IMR-90 (cell line): ENCODE data around the gene PPFIA2. TPM values are rescaled to one million over a fixed set of nuclear protein-coding genes. Genes with fewer than 3 reads are reported as not detected.
A peak's percentile ranks its signal among the peaks of the same experiment; 100 is the strongest.

Experiments
- ATAC-seq: fragments of 200-7000 bp; cut with Tn5 transposase; 2 replicates; pipeline ENCODE4 v1.9.1; 2020; ENCODE audit warnings: low read depth, mild to moderate bottlenecking, moderate library complexity
- BruUV-seq: library from RNA; stranded (reverse); fragments of 400-500 nt; replicated peaks from 2 replicates; lab custom pipeline; 2021; lab: Mats Ljungman, UMichigan
- CTCF ChIA-PET: fragments of 300-600 bp; formaldehyde crosslinking; extraction: SDS; loops from one replicate; lab custom pipeline; 2021; ENCODE audit warnings: antibody characterized with exemption; lab: Yijun Ruan, JAX
- POLR2A ChIA-PET: fragments of 300-600 bp; sonication (Branson Sonifier 250); formaldehyde crosslinking; loops from one replicate; lab custom pipeline; 2022; ENCODE audit warnings: antibody characterized with exemption; ENCODE audit not compliant: unreplicated experiment; lab: Charles Lee
- DNase-seq: peaks from one replicate; pipeline ENCODE4 v3.0.0; 2013
- H2AFZ ChIP-seq: replicated peaks from 2 replicates; pipeline ENCODE3; 2013; ENCODE audit warnings: low read length, mild to moderate bottlenecking; ENCODE audit not compliant: poor library complexity
- H2AK5ac ChIP-seq: 2 replicates; pipeline ENCODE4 v1.6.1; 2013; ENCODE audit warnings: low read depth, low read length, inconsistent platforms
- H2AK9ac ChIP-seq: replicated peaks from 2 replicates; pipeline ENCODE3; 2013; ENCODE audit warnings: mild to moderate bottlenecking, low read depth, low read length, moderate library complexity; ENCODE audit not compliant: poor library complexity
- H2BK120ac ChIP-seq: 2 replicates; pipeline ENCODE4 v1.6.1; 2013; ENCODE audit warnings: low read depth, low read length, inconsistent platforms
- H2BK15ac ChIP-seq: 3 replicates; pipeline ENCODE4 v1.6.1; 2013; ENCODE audit warnings: low read depth, low read length, inconsistent platforms
- H2BK20ac ChIP-seq: 2 replicates; pipeline ENCODE4 v1.6.1; 2013; ENCODE audit warnings: low read depth, mild to moderate bottlenecking, inconsistent platforms, low read length, moderate library complexity
- H2BK5ac ChIP-seq: 2 replicates; pipeline ENCODE4 v1.6.1; 2013; ENCODE audit warnings: mild to moderate bottlenecking, low read depth, low read length, inconsistent platforms; ENCODE audit not compliant: poor library complexity, severe bottlenecking
- H3K14ac ChIP-seq: replicated peaks from 2 replicates; pipeline ENCODE4 v1.6.1; 2013; ENCODE audit warnings: low read depth, low read length, inconsistent platforms
- H3K18ac ChIP-seq: 2 replicates; pipeline ENCODE4 v1.6.1; 2013; ENCODE audit warnings: low read depth, low read length, control low read depth
- H3K23ac ChIP-seq: 2 replicates; pipeline ENCODE4 v1.6.1; 2013; ENCODE audit warnings: low read depth, low read length, inconsistent platforms
- H3K27ac ChIP-seq: 2 replicates; pipeline ENCODE4 v1.5.1; 2013; ENCODE audit warnings: mild to moderate bottlenecking, control low read depth, low read length; ENCODE audit not compliant: insufficient read depth
- H3K27me3 ChIP-seq: 2 replicates; pipeline ENCODE4 v1.6.1; 2013; ENCODE audit warnings: low read length; ENCODE audit not compliant: control insufficient read depth, insufficient read depth
- H3K36me3 ChIP-seq: 2 replicates; pipeline ENCODE4 v1.6.1; 2013; ENCODE audit warnings: low read length, mixed read lengths; ENCODE audit not compliant: control insufficient read depth, insufficient read depth
- H3K4ac ChIP-seq: 2 replicates; pipeline ENCODE4 v1.6.1; 2013; ENCODE audit warnings: low read depth, low read length, inconsistent platforms
- H3K4me1 ChIP-seq: 2 replicates; pipeline ENCODE4 v1.6.1; 2013; ENCODE audit warnings: low read length, mixed read lengths; ENCODE audit not compliant: control insufficient read depth, insufficient read depth
- H3K4me2 ChIP-seq: 2 replicates; pipeline ENCODE4 v1.6.1; 2013; ENCODE audit warnings: low read depth, mild to moderate bottlenecking, control low read depth, low read length, moderate library complexity
- H3K4me3 ChIP-seq: 2 replicates; pipeline ENCODE4 v1.5.1; 2013; ENCODE audit warnings: low read depth, mild to moderate bottlenecking, control low read depth, low read length, moderate library complexity; ENCODE audit not compliant: insufficient read depth
- H3K56ac ChIP-seq: 2 replicates; pipeline ENCODE4 v1.6.1; 2013; ENCODE audit warnings: low read length, inconsistent platforms; ENCODE audit not compliant: insufficient read depth; ENCODE audit errors: extremely low read depth
- H3K79me1 ChIP-seq, 2 experiments: 2 replicates each; pipeline ENCODE4 v1.6.1; 2013; ENCODE audit warnings: low read length in 2 of 2, inconsistent platforms in 1 of 2, low read depth in 1 of 2
- H3K9ac ChIP-seq: 2 replicates; pipeline ENCODE4 v1.6.1; 2013; ENCODE audit warnings: low read depth, low read length, control low read depth
- H3K9me1 ChIP-seq: 2 replicates; pipeline ENCODE4 v1.6.1; 2013; ENCODE audit warnings: low read length, inconsistent platforms; ENCODE audit not compliant: insufficient read depth
- H3K9me3 ChIP-seq: 2 replicates; pipeline ENCODE4 v1.6.1; 2013; ENCODE audit warnings: low read length; ENCODE audit not compliant: control insufficient read depth, insufficient read depth
- H4K20me1 ChIP-seq: 2 replicates; pipeline ENCODE4 v1.6.1; 2013; ENCODE audit warnings: low read length, inconsistent platforms; ENCODE audit not compliant: insufficient read depth
- H4K5ac ChIP-seq: 2 replicates; pipeline ENCODE4 v1.6.1; 2013; ENCODE audit warnings: mild to moderate bottlenecking, low read depth, low read length, control low read depth
- H4K8ac ChIP-seq, 2 experiments: 2 replicates each; pipeline ENCODE4 v1.6.1; 2013; ENCODE audit warnings: low read depth in 2 of 2, low read length in 2 of 2, control low read depth in 1 of 2, inconsistent platforms in 1 of 2
- H4K91ac ChIP-seq: 2 replicates; pipeline ENCODE4 v1.6.1; 2013; ENCODE audit warnings: low read depth, low read length, inconsistent platforms; ENCODE audit not compliant: insufficient read depth
- BHLHE40 ChIP-seq: fragments of 150-350 bp; IDR thresholded peaks from 2 replicates; pipeline ENCODE4 v1.6.1; 2016; ENCODE audit warnings: mild to moderate bottlenecking, low read depth, low read length
- CEBPB ChIP-seq: IDR thresholded peaks from 2 replicates; pipeline ENCODE4 v1.6.1; 2012; ENCODE audit warnings: low read depth, low read length, improper control_type of control experiment
- CTCF ChIP-seq: conservative IDR thresholded peaks from 2 replicates; pipeline ENCODE4 v1.5.1; 2012; ENCODE audit warnings: mild to moderate bottlenecking, low read depth, low read length, improper control_type of control experiment
- MAZ ChIP-seq: IDR thresholded peaks from 2 replicates; pipeline ENCODE4 v1.6.1; 2012; ENCODE audit warnings: low read depth, mild to moderate bottlenecking, low read length, improper control_type of control experiment, moderate library complexity, borderline replicate concordance
- NFE2L2 ChIP-seq: fragments of 150-350 bp; IDR thresholded peaks from 2 replicates; pipeline ENCODE4 v1.6.1; 2016; ENCODE audit warnings: low read depth, mild to moderate bottlenecking, low read length
- POLR2A ChIP-seq: IDR thresholded peaks from 2 replicates; pipeline ENCODE4 v1.6.1; 2012; ENCODE audit warnings: mild to moderate bottlenecking, low read depth, low read length
- RCOR1 ChIP-seq: IDR thresholded peaks from 2 replicates; pipeline ENCODE4 v1.6.1; 2012; ENCODE audit warnings: mild to moderate bottlenecking, low read length, improper control_type of control experiment; ENCODE audit not compliant: insufficient replicate concordance
- RFX5 ChIP-seq: IDR thresholded peaks from 2 replicates; pipeline ENCODE4 v1.8.0; 2012; ENCODE audit warnings: low read depth, mild to moderate bottlenecking, low read length, moderate library complexity
- SMC3 ChIP-seq: fragments of 150-350 bp; IDR thresholded peaks from 2 replicates; pipeline ENCODE4 v1.6.1; 2016; ENCODE audit warnings: low read depth, mild to moderate bottlenecking, antibody characterized with exemption, low read length, moderate library complexity
- USF2 ChIP-seq: fragments of 150-350 bp; IDR thresholded peaks from 2 replicates; pipeline ENCODE4 v1.6.1; 2017; ENCODE audit warnings: mild to moderate bottlenecking, antibody characterized with exemption, low read length, low read depth
- WGBS, 2 experiments: methylation state at CpG; one replicate each; pipeline versions ENCODE4 v1.1.5 to v1.1.7; 2013; ENCODE audit warnings: missing lambda C conversion rate in 2 of 2; ENCODE audit not compliant: insufficient read length in 1 of 2; ENCODE audit errors: extremely low coverage in 2 of 2; 5-methylcytosine and 5-hydroxymethylcytosine counted together
- dilution Hi-C: fragments of 300-500 bp; cut with HindIII; formaldehyde crosslinking; loops from one replicate; pipeline ENCODE4 v1.14.3; 2018; ENCODE audit warnings: low sequenced_read_pairs; ENCODE audit not compliant: unreplicated experiment
- in situ Hi-C: fragments of 300-500 bp; cut with MboI; formaldehyde crosslinking; loops from 3 replicates; pipeline ENCODE4 v1.14.3; 2019; ENCODE audit warnings: low sequenced_read_pairs, inconsistent platforms, mixed read lengths
- intact Hi-C: fragments of 100-400 bp; cut with micrococcal nuclease; formaldehyde crosslinking; loops from 2 replicates; pipeline ENCODE4 v1.10.0; 2022
- polyA plus RNA-seq, 3 experiments: library from polyadenylated mRNA; depleted of rRNA; stranded (reverse); fragments of >200 nt; gene quantifications; 2 replicates each; pipeline ENCODE4 v1.2.3, GENCODE V29; 2012; ENCODE audit warnings: low replicate concordance in 1 of 3
- total RNA-seq: library from RNA; depleted of rRNA; stranded (reverse); fragments of >200 nt; gene quantifications from 2 replicates; pipeline ENCODE4 v1.2.3, GENCODE V29; 2012

The PPFIA2 gene
- total and polyA plus RNA-seq, 2 of the 4 experiments (the other 2 are of a cell fraction): 0.29 to 1.3 TPM

GRCh38 chr12:81627336-81628189 is 131.6 kb downstream of the PPFIA2 start (continued):
- TF ChIP-seq CTCF: peak; percentile 55

GRCh38 chr12:81626406-81626805 is 132.7 kb downstream of the PPFIA2 start:
- DNase-seq: no peak
- Histone ChIP-seq H3K27ac (no peak overlapping the region), H2AK5ac (no peak overlapping the region), H3K4me1 (no peaks in the 10 kb centered on the region), H2AK9ac (no peak overlapping the region), H3K14ac (no peak overlapping the region), H4K20me1 (no peaks in the 10 kb centered on the region), H4K91ac (no peak overlapping the region), H3K18ac (no peak overlapping the region), H3K36me3 (no peaks in the 10 kb centered on the region), H4K5ac (no peak overlapping the region), H3K56ac (no peak overlapping the region), H3K4me2 (no peak overlapping the region), H2BK5ac (no peak overlapping the region), H2AFZ (no peak overlapping the region), H3K9ac (no peak overlapping the region), H3K23ac (no peak overlapping the region), H3K27me3 (no peaks in the 10 kb centered on the region), H3K9me1 (no peaks in the 10 kb centered on the region), H2BK15ac (no peak overlapping the region), H4K8ac (no peak overlapping the region), H2BK120ac (no peak overlapping the region), H3K4ac (no peak overlapping the region), H3K9me3 (no peaks in the 10 kb centered on the region), H2BK20ac (no peak overlapping the region), H3K4me3 (no peak overlapping the region), H3K79me1 (no peaks in the 10 kb centered on the region)
- POLR2A ChIA-PET: no interaction called here
- WGBS, 2 experiments: 100% methylated on average over 1 of the region's 1 CpG; no CpG with 5 or more reads in 1 of the 2 experiments
- in situ Hi-C loops (loop anchor here (10.0 to 25.0 kb wide), 2 partner anchors 172 to 711 kb away; no protein-coding TSS in a partner anchor), dilution Hi-C loops (no loop called here), intact Hi-C loops (no loop called here)
- no peak for ATAC-seq
- CTCF ChIA-PET: no interaction called here
- no TSS peak for BruUV-seq
- TF ChIP-seq RCOR1 (no peak), MAZ (no peak), BHLHE40 (no peak), RFX5 (no peak), CEBPB (no peak), NFE2L2 (no peak), SMC3 (no peak), USF2 (no peak), POLR2A (no peak), CTCF (no peak)
